Measurements from ENCODE around the gene CRTC3. TPM values are rescaled to one million over a fixed set of nuclear protein-coding genes. Genes with fewer than 3 reads are reported as not detected.

The CRTC3 gene
- total RNA-seq, 1 experiment from 2014 or later: 35.3 TPM

- ChIA-PET CTCF (no interaction called here), POLR2A (ENCODE audit: low non-redundant PET) (no interaction called here)
- H3K36me3 ChIP-seq (ENCODE audit: insufficient read depth, low read length, poor library complexity, severe bottlenecking): no peaks in the 10 kb centered on the region
- H3K27me3 ChIP-seq (replicated peaks; ENCODE audit: insufficient read depth, low read depth, low read length, poor library complexity): no peaks in the 10 kb centered on the region
- peaks cover 54% of the 10 kb centered on the region for H3K4me1 ChIP-seq (ENCODE audit: insufficient read depth, low read length, poor library complexity, severe bottlenecking)
- H3K9me3 ChIP-seq (ENCODE audit: low read depth, low read length, poor library complexity, severe bottlenecking): no peaks in the 10 kb centered on the region
- H3K4me3 ChIP-seq (ENCODE audit: low read depth, low read length, poor library complexity, severe bottlenecking): no peak overlapping the region
- peak overlapping the region; percentile 32 for H3K27ac ChIP-seq (ENCODE audit: low read depth, low read length, poor library complexity, severe bottlenecking)
- intact Hi-C loops (cut with micrococcal nuclease; ENCODE audit: unreplicated experiment): no loop called here
- no peak for DNase-seq (ENCODE audit: low spot score)
- no TSS peak for BruUV-seq (replicated peaks)
- TF ChIP-seq EZH2 (IDR thresholded peaks at IDR 0.05; ENCODE audit: borderline replicate concordance, low read depth, low read length, poor library complexity, severe bottlenecking) (no peak), CTCF (conservative IDR thresholded peaks at IDR 0.05; ENCODE audit: low read depth, low read length) (no peak)
Observed at GRCh38 chr15:90557186-90558084, 27.7 kb downstream of the CRTC3 start.

- Histone ChIP-seq H3K4me3 (ENCODE audit: low read depth, low read length, poor library complexity, severe bottlenecking) (no peak overlapping the region), H3K27me3 (replicated peaks; ENCODE audit: insufficient read depth, low read depth, low read length, poor library complexity) (no peaks in the 10 kb centered on the region), H3K36me3 (ENCODE audit: insufficient read depth, low read length, poor library complexity, severe bottlenecking) (no peaks in the 10 kb centered on the region), H3K27ac (ENCODE audit: low read depth, low read length, poor library complexity, severe bottlenecking) (peak overlapping the region; percentile 32), H3K9me3 (ENCODE audit: low read depth, low read length, poor library complexity, severe bottlenecking) (no peaks in the 10 kb centered on the region), H3K4me1 (ENCODE audit: insufficient read depth, low read length, poor library complexity, severe bottlenecking) (peaks cover 46% of the 10 kb centered on the region)
- TF ChIP-seq EZH2 (IDR thresholded peaks at IDR 0.05; ENCODE audit: borderline replicate concordance, low read depth, low read length, poor library complexity, severe bottlenecking) (no peak), CTCF (conservative IDR thresholded peaks at IDR 0.05; ENCODE audit: low read depth, low read length) (no peak)
- intact Hi-C loops (cut with micrococcal nuclease; ENCODE audit: unreplicated experiment): no loop called here
- ChIA-PET CTCF (no interaction called here), POLR2A (ENCODE audit: low non-redundant PET) (interaction anchor here (0.7 kb wide), 1 partner anchor 22 kb away, joined by 3 read pairs; no protein-coding TSS in a partner anchor)
- no peak for DNase-seq (ENCODE audit: low spot score)
- BruUV-seq (replicated peaks): no TSS peak
Observed at GRCh38 chr15:90558171-90558573, 28.4 kb downstream of the CRTC3 start.

- H3K9me3 ChIP-seq (ENCODE audit: low read depth, low read length, poor library complexity, severe bottlenecking): no peaks in the 10 kb centered on the region
- CTCF ChIA-PET: no interaction called here
- POLR2A ChIA-PET (ENCODE audit: low non-redundant PET): no interaction called here
- BruUV-seq (replicated peaks): no TSS peak
- intact Hi-C loops (cut with micrococcal nuclease; ENCODE audit: unreplicated experiment): no loop called here
- H3K27me3 ChIP-seq (replicated peaks; ENCODE audit: insufficient read depth, low read depth, low read length, poor library complexity): no peaks in the 10 kb centered on the region
- H3K4me1 ChIP-seq (ENCODE audit: insufficient read depth, low read length, poor library complexity, severe bottlenecking): peaks cover 37% of the 10 kb centered on the region
- TF ChIP-seq CTCF (conservative IDR thresholded peaks at IDR 0.05; ENCODE audit: low read depth, low read length): no peak
- TF ChIP-seq EZH2 (IDR thresholded peaks at IDR 0.05; ENCODE audit: borderline replicate concordance, low read depth, low read length, poor library complexity, severe bottlenecking): no peak
- no peak for DNase-seq (ENCODE audit: low spot score)
- no peak overlapping the region for H3K27ac ChIP-seq (ENCODE audit: low read depth, low read length, poor library complexity, severe bottlenecking)
- H3K4me3 ChIP-seq (ENCODE audit: low read depth, low read length, poor library complexity, severe bottlenecking): no peak overlapping the region
- H3K36me3 ChIP-seq (ENCODE audit: insufficient read depth, low read length, poor library complexity, severe bottlenecking): no peaks in the 10 kb centered on the region
Observed at GRCh38 chr15:90559119-90559518, 29.4 kb downstream of the CRTC3 start.

All from A673 (cell line).